Left colon (tissue), 2 donors: ENCODE results near the gene GUCD1. TPM values are rescaled to one million over a fixed set of nuclear protein-coding genes. Genes with fewer than 3 reads are reported as not detected.

ENCODE experiments used
- ATAC-seq: fragments of 200-7000 bp; cut with Tn5 transposase; one replicate; pipeline ENCODE4 v1.9.1; 2020; ENCODE audit warnings: mild to moderate bottlenecking, moderate library complexity
- DNase-seq, 2 donors: peaks; one replicate each; pipeline ENCODE4 v3.0.0-alpha.2; 2020
- intact Hi-C, 2 donors: fragments of 100-400 bp; cut with DNase I in 1 of 2; cut with micrococcal nuclease in 1 of 2; formaldehyde crosslinking; loops; one replicate each; pipeline versions ENCODE4 v1.11.2 to v1.14.0; 2022; cut with DNase I, micrococcal nuclease
- total RNA-seq, 2 donors: library from RNA; stranded (reverse); fragmentation: NEBNext Ultra II Directional; extraction: Animal tissue kit (Norgen Biotek cat#: 25700); gene quantifications; one replicate each; pipeline ENCODE4 v1.2.1, GENCODE V29; 2021
- donor health status: DM: no; HTN: no; CAD: no.
- donor health status: DM: yes; HTN: yes; CAD: no.

The GUCD1 gene
- total RNA-seq, 2 donors from 2014 or later, result 219 to 241 TPM

- intact Hi-C loops, result loop anchor here in 1 of 2 donors (10.0 kb wide), 1 partner anchor 90 kb away; the partner anchor contains the start of gene ADORA2A
- peak; percentile 88 for ATAC-seq
- DNase-seq, result peak; percentile 46 to 47
These were observed 40.5 kb downstream of the GUCD1 start for GRCh38 chr22:24514241-24515026.

GRCh38 chr22:24513378-24514240 is 41.3 kb downstream of the GUCD1 start:
- DNase-seq (peak in 1 of 2 donors; percentile 4), ATAC-seq (no peak)
- intact Hi-C loops, result loop anchor here in 1 of 2 donors (10.0 kb wide), 1 partner anchor 89 kb away; the partner anchor contains the start of gene ADORA2A

DNA sequence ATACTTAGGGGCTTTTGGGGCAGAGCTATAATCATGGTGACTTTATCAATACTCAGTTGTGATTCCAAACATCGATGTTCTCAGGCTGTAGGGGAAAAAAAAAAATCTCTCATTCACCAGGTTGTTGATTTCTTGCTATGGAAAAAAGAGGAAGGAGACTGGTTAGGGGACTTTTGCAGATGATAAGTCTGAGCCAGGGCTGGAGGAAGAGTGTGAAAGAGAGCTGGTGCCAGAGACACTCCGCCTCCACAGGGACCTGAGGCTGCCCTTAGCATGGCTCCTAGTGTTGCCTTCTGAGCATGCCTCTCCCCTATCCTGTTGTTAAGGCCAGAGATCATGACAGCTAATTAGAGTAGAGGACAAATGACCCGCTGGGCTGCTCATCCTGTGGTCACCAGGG is 42.9 kb downstream of the GUCD1 start:
- intact Hi-C loops, result loop anchor here in 1 of 2 donors (10.0 kb wide), 1 partner anchor 87 kb away; the partner anchor contains the start of gene ADORA2A
- DNase-seq (no peak), ATAC-seq (no peak)

DNA sequence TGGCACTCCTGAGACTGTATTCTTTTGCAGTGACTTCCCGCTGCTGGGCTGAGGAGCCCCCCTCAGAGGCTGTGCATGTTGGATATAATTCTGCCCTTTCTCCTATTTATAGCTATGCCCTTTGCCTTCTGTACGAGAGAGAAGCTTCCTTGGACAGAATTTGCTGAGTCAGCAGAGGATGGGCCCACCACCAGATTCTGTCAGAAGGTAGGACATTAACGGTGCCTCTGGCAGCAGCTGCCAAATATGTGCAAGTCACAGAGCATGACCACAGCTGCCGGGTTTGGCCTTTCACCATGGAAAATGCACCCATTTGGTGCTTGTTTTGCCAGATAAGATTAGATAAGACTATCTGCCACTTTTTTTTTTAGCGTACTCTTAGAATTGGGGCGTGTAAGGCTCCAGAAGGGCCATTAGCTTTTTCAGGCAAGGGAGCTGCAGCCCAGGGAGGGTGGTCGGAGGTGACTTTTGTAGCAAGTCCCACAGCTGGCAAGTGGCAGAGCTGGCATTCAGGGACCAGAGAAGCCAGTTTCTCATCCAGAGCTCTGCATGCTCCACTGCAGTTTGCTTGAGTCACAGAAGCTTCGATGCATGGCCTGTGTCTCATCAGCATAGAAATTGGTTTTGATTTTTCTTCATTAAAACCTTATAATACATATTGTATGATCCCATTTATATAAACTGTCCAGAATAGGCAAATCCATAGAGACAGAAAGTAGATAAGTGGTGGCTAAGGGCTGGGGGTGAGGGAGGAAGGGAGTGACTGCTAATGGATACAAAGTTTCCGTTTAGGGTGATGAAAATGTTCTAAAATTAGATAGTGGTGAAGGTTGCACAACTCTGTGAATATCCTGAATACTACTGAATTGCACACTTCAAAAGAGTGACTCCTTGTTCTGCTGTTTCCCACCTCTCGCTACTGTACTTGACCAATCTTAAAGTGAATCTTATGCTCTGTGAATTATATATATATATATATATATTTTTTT is 44.0 kb downstream of the GUCD1 start:
- DNase-seq, result no peak

DNA sequence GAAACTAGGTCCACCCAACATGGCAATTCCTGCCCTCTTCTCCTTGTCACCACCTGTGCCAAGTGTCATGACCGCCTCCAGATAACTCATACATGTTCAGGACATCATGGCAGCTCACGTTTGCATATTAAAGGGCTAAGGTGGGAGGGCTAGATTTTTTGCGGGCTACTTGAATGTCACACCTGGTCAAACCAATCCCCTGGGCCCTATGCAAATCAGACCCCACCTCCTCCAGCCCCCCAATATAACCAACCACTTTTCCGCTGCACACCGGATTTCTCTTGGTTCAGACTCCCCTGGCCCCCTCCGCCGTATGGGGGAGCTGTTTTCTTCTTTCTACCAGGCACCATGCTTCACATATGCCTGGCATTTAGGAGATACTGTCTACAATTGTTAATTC is 47.2 kb downstream of the GUCD1 start:
- DNase-seq (no peak), ATAC-seq (no peak)
- intact Hi-C loops, result no loop called here

More for the DNA sequence above, 44.0 kb downstream of the GUCD1 start:
- intact Hi-C loops, result loop anchor here in 1 of 2 donors (10.0 kb wide), 1 partner anchor 86 kb away; the partner anchor contains the start of gene ADORA2A
- ATAC-seq, result peak; percentile 9

GRCh38 chr22:24506802-24507438 is 48.0 kb downstream of the GUCD1 start:
- ATAC-seq, result peak; percentile 80
- DNase-seq, result no peak
- intact Hi-C loops, result no loop called here

DNA sequence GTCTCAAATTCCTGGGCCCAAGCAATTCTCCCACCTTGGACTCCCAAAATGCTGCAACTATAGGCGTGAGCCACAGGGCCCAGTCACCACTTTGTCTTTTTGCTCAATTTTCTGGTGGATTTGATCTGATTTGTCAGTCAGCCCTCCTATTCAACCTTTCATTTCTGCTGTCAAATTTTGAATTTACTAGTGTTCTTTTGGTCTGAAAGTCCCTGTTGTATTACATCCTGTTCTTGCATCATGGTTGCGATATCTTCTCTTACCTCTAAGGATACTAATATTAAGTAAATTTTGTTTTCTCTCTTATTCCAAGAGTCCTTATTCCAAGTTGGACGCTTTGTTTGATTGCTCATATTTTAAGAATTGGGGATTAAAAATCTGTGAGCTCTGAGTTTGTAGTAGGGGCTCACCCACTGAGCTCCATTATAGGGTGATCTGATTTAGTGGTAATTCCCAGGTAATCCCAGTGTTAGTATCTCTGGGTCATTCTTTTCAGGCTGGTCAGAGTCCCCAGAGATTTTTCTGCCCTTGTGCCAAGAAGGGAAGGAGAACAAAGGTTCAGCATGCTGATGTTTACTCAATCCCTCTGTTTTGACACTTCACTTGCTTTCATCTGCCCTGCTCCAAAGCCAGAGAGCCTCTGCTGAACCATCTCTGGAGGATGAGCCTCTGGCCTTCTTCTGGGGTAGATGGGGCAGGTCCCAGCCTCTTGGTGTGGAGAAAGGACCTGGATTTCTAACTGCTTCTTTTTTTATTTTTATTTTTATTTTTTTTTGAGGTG is 49.8 kb downstream of the GUCD1 start:
- intact Hi-C loops, result no loop called here
- DNase-seq, result no peak
- ATAC-seq, result peak; percentile 11

DNA sequence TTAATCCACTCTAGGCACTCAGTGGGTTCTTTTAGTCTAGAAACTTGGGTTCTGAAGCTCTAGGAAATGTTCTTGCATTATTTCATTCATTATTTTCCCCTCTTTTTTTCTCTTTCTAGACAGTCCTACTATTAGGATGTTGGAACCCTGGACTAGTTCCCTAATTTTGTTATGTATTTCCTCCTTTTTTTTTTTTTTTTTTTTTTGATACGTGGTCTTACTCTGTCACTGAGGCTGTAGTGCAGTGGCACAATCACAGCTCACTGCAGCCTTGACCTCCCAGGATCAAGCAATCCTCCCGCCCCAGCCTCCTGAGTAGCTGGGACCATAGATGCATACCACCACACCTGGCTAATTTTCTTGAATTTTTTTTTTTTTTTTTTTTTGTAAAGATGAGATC is 50.4 kb downstream of the GUCD1 start:
- intact Hi-C loops, result no loop called here
- DNase-seq, result no peak
- no peak for ATAC-seq

DNA sequence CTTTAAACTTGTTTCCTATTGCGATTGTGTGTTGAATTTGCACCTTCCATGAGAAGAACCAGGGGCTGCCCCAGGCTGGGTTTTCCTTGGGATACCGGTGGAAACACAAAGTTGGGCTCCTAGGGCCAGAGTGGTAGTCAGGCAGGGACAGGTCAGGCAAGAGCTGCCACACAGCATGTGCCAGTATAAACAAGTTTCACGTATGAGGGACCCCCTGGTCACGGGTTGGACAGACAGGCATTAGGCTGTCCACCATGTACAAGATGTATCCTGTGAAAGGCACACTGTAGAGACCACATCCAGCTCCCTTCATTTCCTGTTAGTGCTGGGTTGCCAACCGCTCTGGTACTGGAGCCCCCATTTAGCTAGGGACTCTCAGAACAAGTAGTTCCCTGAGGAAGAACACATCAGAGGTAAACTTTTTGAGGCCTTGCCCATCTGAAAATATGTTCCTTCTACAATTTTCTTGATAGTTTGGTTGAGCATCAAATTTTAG is 51.0 kb downstream of the GUCD1 start:
- no peak for DNase-seq
- intact Hi-C loops, result no loop called here
- no peak for ATAC-seq

DNA sequence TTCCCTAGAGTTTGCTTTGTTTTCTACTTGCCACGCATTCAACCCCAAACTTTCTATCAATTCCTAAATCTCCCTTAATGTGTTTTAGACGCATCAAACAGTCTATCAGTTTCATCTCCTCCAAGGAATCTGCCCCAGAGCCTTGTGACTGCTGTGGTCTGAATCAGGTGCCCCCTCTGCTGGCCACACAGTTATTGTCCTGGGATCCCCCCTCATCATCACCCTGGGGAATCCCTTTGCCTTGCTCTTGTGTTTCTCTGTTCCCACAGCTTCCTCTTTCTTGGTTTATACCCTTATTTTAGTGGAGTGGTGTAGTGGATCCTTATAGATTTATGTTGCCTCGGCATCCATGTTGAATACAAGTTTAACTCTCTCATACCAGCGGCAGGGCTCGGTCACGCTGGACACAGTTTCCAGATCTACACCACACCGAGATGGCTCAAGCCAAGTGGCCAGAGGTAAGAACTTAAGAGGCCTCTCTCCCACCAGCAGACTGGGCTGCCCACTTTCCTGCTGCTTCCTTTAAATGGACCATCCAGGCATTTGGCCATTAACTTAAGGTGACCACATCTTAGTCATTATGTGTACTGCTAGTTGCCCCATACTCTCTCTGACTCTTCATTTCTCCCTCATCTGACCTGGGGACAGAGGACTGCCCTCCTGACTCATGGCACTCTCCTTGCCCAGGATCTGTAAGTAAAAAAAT is 51.6 kb downstream of the GUCD1 start:
- DNase-seq, result peak in 1 of 2 donors; percentile 76
- ATAC-seq, result peak; percentile 37
- intact Hi-C loops, result no loop called here

GRCh38 chr22:24502541-24502940 is 52.4 kb downstream of the GUCD1 start:
- intact Hi-C loops, result no loop called here
- DNase-seq (no peak), ATAC-seq (no peak)

- no peak for DNase-seq
- intact Hi-C loops, result no loop called here
- ATAC-seq, result no peak
These were observed 52.9 kb downstream of the GUCD1 start for GRCh38 chr22:24502034-24502433.

GRCh38 chr22:24501301-24502005 is 53.5 kb downstream of the GUCD1 start:
- intact Hi-C loops, result no loop called here
- DNase-seq, result no peak
- ATAC-seq, result no peak

DNA sequence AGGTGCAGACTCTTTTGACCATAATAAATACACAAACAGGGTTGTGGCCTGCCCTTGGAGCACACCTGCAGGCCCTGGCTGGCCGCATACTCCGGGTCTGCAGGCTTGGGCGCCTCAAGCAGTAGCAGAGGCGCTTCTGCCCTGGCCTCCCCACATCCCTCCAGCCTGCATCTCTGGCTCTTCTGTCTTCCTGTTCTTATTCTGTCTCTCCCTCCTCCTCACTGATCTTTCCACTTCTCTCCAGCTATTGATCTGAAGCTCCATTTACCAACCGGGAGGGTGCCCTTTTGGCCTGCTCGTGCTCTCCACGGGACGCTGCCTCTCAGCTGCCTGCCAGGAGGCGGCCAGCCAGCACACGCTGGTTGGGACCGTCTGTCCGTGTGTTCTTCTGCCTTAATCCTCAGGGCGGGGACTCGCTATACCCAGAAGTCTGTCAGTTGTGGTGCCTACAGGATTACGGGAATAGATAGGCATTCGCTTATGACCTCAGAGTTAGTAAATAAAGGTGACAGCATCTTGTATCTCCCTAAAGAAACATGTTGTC is 54.6 kb downstream of the GUCD1 start:
- ATAC-seq, result no peak

DNA sequence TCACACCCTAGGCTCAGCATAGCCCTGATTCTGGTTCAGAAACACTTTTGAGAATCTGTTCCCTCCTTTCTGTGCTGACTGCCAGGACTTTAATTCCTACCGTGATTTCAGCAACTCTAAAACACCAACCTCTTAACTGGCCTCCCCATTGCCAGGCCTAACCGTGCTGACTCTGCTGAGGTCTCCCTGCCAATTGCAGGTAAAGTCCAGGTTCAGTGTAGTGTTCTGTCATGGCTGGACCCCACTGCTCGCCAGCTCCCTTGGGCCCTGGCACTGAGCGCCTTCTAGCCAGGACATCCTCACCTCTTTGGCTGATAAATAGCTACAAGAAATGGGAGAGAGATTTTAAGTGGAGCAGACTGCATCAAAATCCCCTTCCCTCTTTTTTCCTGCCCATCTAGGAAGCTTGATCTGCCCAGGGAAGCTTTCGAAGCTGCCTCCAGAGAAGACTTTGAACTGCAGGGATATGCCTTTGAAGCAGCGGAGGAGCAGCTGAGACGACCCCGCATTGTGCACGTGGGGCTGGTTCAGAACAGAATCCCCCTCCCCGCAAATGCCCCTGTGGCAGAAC is 55.1 kb downstream of the GUCD1 start:
- intact Hi-C loops, result no loop called here
- DNase-seq (no peak), ATAC-seq (no peak)

More for the DNA sequence above, 54.6 kb downstream of the GUCD1 start:
- no peak for DNase-seq
- intact Hi-C loops, result no loop called here
